Fibroblast of lung (primary cell): ENCODE results near the gene GPR22.

Experiments
- EZH2 ChIP-seq: IDR thresholded peaks from 2 replicates; pipeline ENCODE4 v1.5.1; 2012; ENCODE audit warnings: low read length, control low read depth, mild to moderate bottlenecking; ENCODE audit errors: missing control alignments
- TF ChIP-seq, protein P1 (sequence below), 2 donors: IDR thresholded peaks in 1 of 2; conservative IDR thresholded peaks in 1 of 2; 1 replicate in 1 of 2; 2 replicates in 1 of 2; pipeline ENCODE4 v1.5.1; 2011 to 2012; ENCODE audit warnings: low read length in 2 of 2, control low read depth in 1 of 2, inconsistent platforms in 1 of 2, low read depth in 1 of 2, mild to moderate bottlenecking in 1 of 2

DNA sequence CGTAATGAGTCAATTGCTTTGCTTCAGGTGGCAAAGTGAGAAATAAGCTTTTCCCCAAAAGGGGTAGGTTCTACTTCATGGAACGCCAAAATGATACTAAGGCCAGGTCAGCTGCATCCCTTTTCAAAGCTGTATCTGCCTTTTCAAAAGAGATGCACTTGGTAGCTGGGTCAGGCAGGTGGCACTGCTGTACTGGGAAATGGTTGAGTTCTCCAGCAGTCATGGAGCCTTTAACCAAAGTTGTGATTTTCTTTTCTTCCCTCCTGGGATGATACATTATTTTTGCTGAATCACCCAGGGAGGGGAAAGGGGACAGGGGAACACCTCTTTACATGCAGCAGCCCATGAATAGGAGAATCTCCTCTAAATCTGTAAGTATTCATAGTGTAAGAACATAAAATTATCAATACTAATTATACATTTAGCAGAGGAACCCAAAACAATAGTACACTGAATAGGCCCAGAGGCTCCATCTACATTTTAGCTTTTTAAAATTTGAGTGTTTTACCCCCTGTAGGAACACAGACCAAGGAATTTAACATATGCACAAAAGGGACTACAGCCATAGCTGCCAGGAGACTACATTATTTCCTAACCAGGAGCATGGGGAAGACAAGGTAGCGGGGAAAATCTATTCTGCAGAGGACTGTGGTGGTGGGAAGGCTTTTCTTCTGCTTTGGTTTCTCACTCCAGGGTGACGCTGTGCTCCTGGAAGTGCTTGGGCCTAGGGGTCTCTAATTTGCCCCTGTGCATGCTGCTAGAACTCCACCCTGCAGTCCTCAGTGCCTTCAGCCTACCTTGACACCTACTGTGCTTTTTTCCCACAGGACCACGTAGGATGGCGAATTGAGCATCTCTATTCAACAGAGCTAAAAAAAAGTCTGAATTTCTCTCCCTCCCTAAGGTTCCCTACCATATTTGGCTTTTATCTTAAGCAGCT is 6.4 kb upstream of the GPR22 start:
- TF ChIP-seq, protein P1, sequence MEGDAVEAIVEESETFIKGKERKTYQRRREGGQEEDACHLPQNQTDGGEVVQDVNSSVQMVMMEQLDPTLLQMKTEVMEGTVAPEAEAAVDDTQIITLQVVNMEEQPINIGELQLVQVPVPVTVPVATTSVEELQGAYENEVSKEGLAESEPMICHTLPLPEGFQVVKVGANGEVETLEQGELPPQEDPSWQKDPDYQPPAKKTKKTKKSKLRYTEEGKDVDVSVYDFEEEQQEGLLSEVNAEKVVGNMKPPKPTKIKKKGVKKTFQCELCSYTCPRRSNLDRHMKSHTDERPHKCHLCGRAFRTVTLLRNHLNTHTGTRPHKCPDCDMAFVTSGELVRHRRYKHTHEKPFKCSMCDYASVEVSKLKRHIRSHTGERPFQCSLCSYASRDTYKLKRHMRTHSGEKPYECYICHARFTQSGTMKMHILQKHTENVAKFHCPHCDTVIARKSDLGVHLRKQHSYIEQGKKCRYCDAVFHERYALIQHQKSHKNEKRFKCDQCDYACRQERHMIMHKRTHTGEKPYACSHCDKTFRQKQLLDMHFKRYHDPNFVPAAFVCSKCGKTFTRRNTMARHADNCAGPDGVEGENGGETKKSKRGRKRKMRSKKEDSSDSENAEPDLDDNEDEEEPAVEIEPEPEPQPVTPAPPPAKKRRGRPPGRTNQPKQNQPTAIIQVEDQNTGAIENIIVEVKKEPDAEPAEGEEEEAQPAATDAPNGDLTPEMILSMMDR (conservative IDR thresholded peaks at IDR 0.05 in 1 of 2, IDR thresholded peaks at IDR 0.05 in 1 of 2; ENCODE audit: low read depth in 1 of 2, low read length in 2 of 2): peak; percentile 87 to 91
- TF ChIP-seq EZH2: no peak
